ENCODE results near the gene DNAL1. TPM values are rescaled to one million over a fixed set of nuclear protein-coding genes. Genes with fewer than 3 reads are reported as not detected.
A peak's percentile ranks its signal among the peaks of the same experiment; 100 is the strongest.

DNAL1 gene
- total and polyA plus RNA-seq, 10 donors = 2.2 to 15.4 (median 6.1) TPM

DNA sequence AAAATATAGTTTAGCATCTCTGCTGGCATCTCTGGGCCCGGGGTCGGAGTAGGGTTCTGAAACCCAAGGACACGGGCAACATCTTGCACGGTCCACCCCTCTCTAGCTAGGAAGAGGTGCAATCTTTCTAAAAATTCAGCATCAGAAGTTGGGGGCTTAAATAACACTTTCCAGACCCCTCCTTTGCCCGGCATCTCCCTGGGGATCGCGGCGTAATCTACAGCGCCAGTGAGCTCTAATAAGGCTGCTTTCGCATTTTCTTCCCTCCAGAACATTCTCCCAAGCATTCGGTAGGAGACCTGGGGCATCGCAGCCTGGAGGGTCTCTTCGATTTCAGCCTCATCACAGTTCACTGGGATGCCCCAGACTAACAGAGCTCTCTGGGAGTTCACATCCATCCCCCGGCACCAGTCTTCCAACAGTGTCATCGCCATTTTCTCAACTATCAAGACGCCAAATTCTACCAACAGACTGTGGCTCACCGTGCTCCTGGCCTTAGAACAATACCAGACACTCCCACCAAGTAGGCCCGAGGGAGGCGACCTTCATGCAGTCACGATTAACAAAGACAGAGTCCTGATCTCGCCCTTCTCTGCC lies 68.5 kb downstream of the DNAL1 start:
- WGBS, 5 donors = 3 to 16% (median 3%) methylated on average over 19 to 21 of the region's 21 CpGs
- intact Hi-C loops (cut with DNase I; ENCODE audit: low total_unique reads) = no loop called here
- TF ChIP-seq POLR2AphosphoS5 (IDR thresholded peaks at IDR 0.05) = no peak
- TF ChIP-seq POLR2A (IDR thresholded peaks at IDR 0.05) = no peak
- TF ChIP-seq, protein P1, sequence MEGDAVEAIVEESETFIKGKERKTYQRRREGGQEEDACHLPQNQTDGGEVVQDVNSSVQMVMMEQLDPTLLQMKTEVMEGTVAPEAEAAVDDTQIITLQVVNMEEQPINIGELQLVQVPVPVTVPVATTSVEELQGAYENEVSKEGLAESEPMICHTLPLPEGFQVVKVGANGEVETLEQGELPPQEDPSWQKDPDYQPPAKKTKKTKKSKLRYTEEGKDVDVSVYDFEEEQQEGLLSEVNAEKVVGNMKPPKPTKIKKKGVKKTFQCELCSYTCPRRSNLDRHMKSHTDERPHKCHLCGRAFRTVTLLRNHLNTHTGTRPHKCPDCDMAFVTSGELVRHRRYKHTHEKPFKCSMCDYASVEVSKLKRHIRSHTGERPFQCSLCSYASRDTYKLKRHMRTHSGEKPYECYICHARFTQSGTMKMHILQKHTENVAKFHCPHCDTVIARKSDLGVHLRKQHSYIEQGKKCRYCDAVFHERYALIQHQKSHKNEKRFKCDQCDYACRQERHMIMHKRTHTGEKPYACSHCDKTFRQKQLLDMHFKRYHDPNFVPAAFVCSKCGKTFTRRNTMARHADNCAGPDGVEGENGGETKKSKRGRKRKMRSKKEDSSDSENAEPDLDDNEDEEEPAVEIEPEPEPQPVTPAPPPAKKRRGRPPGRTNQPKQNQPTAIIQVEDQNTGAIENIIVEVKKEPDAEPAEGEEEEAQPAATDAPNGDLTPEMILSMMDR (IDR thresholded peaks at IDR 0.05 in 8 of 11, conservative IDR thresholded peaks at IDR 0.05 in 3 of 11) = no peak
- Histone ChIP-seq H3K27me3 (replicated peaks in 1 of 7) (peaks cover 0 to 12% (median 0%) of the 10 kb centered on the region in 7 donors), H3K9me3 (no peaks in the 10 kb centered on the region), H3K36me3 (peaks cover 0 to 31% (median 25%) of the 10 kb centered on the region in 6 donors), H3K4me1 (peaks cover 9 to 63% (median 43%) of the 10 kb centered on the region in 6 donors), H3K27ac (peak overlapping the region; percentile 77 to 92 (median 89)), H3K4me3 (peak overlapping the region; percentile 79 to 97 (median 90))
- no peak for DNase-seq

DNA sequence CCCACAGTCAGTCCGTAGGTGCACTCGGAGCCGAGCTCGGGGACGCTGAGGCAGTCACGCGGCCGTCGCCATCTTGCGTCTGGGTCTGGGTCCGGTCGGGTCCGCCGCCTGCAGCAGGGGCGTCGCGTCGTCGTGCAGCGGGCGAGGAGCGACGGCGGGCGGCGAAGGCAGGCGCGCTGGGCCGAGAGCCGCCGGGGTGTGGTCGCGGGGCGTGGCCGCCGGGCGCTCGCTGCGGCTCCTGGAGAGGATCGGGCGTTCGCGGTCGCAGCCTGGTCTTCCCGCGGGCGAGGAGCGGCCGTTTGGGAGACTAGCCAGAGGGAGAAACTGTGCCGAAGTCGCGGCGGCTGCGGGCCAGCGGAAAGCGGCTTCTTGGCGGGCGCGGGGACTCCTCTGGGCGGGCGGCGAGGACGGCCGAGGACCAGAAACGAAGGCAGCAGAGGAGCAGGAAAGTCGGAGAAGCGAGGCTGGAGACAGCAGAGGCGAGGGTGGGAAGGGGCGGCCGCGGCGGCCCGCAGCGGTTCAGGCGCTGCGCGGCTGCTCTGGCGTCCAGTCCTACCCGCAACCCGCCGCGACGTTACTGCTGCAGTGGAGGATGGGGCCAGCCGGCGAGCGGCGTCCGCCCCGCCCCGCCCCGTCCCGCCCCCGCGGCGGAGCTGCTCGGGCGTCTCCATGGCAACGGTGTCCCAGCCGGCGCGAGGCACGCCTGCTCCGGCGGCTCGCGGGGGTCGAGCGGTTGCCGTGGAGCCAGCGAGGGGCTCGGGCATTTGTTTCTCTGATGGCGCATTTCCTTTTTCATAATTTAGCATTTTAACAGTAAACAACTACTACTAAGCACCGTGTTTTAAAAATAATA lies 69.2 kb downstream of the DNAL1 start, which contains the start of gene PNMA1:
Gene PNMA1, minus strand, starts transcription at position 582 of the 853 bp plus-strand sequence. CDS start 745 bp downstream, outside the sequence.
- Histone ChIP-seq H3K27me3 (replicated peaks in 1 of 7) (peaks cover 0 to 12% (median 0%) of the 10 kb centered on the region in 7 donors), H3K4me3 (peak within 1 kb of the TSS; percentile 79 to 97 (median 90)), H3K36me3 (peaks cover 0 to 39% (median 33%) of the 10 kb centered on the region in 6 donors), H3K4me1 (peaks cover 9 to 63% (median 43%) of the 10 kb centered on the region in 6 donors), H3K27ac (peak within 1 kb of the TSS; percentile 77 to 92 (median 89)), H3K9me3 (no peaks in the 10 kb centered on the region)
- 0% methylated on average over 32 to 113 of the region's 113 CpGs for WGBS, 5 donors
- DNase-seq = peak; percentile 96
- intact Hi-C loops (cut with DNase I; ENCODE audit: low total_unique reads) = no loop called here
- TF ChIP-seq POLR2AphosphoS5 (IDR thresholded peaks at IDR 0.05) (peak; percentile 82 to 90 (median 90)), POLR2A (IDR thresholded peaks at IDR 0.05) (peak in 1 of 3 donors; percentile 62)
- TF ChIP-seq, protein P1 (IDR thresholded peaks at IDR 0.05 in 8 of 11, conservative IDR thresholded peaks at IDR 0.05 in 3 of 11) = no peak

DNA sequence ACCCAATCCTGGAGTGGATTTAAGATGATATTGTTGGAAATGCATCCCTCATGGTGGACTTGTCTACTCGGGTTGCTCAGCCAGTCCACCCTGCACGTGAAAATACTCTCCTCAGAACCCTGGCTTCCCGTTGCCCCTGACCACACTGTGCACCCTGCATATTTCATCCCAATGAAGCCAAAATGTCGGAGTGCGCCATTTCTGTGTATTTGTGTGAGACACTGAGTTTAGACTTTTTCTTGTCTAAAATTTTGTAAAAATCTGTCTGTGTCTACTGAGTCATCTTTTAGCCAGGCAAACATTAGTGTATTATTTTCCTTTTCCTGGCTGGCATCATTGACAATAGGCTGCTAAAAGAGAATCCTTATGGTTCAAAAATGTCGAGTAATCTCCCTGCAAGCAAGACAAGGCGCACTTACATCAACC lies 69.9 kb downstream of the DNAL1 start:
- intact Hi-C loops (cut with DNase I; ENCODE audit: low total_unique reads) = no loop called here
- DNase-seq = no peak
- Histone ChIP-seq H3K27ac (peak overlapping the region in 5 of 8 donors; percentile 89 to 92 (median 90)), H3K4me1 (peaks cover 9 to 63% (median 43%) of the 10 kb centered on the region in 6 donors), H3K4me3 (peak overlapping the region in 6 of 8 donors; percentile 79 to 94 (median 88)), H3K27me3 (replicated peaks in 1 of 7) (peaks cover 0 to 12% (median 0%) of the 10 kb centered on the region in 7 donors), H3K9me3 (no peaks in the 10 kb centered on the region), H3K36me3 (peaks cover 0 to 45% (median 39%) of the 10 kb centered on the region in 6 donors)
- WGBS, 5 donors = 50 to 58% (median 55%) methylated on average over 7 of the region's 7 CpGs
- TF ChIP-seq, protein P1 (IDR thresholded peaks at IDR 0.05 in 8 of 11, conservative IDR thresholded peaks at IDR 0.05 in 3 of 11) = no peak
- no peak for TF ChIP-seq POLR2AphosphoS5 (IDR thresholded peaks at IDR 0.05)
- TF ChIP-seq POLR2A (IDR thresholded peaks at IDR 0.05) = no peak
